Stimulated activated effector memory CD8-positive, alpha-beta T cell treated with anti-CD3 and anti-CD28 coated beads, Interleukin-12 subunit alpha, Interleukin-12 subunit beta, amount 100 ng/mL, for 72 hours (primary cell): Measurements from ENCODE around the gene ASTN2.

Source experiments
- ATAC-seq: fragments of 150-1000 bp; cut with Tn5 transposase; 2 replicates; pipeline ENCODE4 v1.10.0; 2021
- DNase-seq, 2 donors: peaks; one replicate each; pipeline ENCODE4 v3.0.0; 2021 to 2022; ENCODE audit warnings: low spot score in 2 of 2
- H3K27ac Mint-ChIP-seq: one replicate; pipeline ENCODE4 v1.8.0; 2022; ENCODE audit warnings: mild to moderate bottlenecking, mixed read lengths
- H3K36me3 Mint-ChIP-seq: one replicate; pipeline ENCODE4 v1.8.0; 2022; ENCODE audit warnings: mild to moderate bottlenecking, mixed read lengths
- H3K4me1 Mint-ChIP-seq: one replicate; pipeline ENCODE4 v1.8.0; 2022; ENCODE audit warnings: mixed read lengths
- H3K4me3 Mint-ChIP-seq: one replicate; pipeline ENCODE4 v1.8.0; 2022; ENCODE audit warnings: mild to moderate bottlenecking, mixed read lengths
- H3K9me3 Mint-ChIP-seq: one replicate; pipeline ENCODE4 v1.8.0; 2022; ENCODE audit warnings: mixed read lengths

ASTN2 gene

DNA sequence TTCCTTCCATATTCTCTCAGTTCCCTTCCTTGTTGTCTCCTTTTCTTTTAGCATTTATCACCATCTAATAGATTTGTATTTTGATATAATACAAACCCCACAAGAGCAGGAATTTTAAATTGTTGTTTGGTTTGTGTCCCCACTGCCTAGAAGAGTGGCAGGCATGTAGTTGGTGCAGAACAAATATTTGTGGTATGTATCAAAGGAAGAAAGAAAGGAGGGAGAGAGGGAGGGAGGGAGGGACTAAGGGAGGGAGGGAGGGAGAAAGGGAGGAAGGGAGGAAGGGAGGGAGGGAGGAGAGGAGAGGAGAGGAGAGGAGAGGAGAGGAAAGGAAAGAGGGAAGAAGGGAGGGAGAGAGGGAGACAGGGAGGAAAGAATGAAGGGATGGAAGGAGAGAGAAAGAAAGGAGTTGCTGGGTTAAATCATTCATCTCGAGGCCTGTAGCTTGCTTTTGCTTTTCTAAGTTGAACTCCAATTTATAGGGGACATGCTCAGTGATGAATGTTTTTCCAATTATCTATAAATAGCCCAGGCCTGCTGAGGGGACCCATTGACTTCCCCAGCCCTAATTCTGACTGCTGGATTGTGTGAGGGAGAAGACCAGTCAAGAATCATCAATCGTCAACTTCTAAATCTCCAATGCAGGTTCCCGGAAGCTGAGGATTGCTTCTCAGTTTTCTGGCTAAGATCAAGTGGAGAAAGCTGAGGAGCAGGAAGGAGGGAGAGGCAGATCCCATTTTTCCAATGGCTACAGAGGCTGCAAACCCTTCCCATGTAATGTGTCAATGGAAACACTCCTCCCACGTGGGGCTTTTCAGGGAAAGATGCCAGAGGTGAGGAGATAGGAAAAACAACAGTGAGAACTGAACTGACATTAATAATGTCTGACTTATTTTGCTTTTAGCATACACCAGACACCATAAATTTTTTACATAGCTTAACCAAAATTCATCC is 320.7 kb downstream of the ASTN2 start:
- no peak for DNase-seq
- no peak for ATAC-seq
- H3K36me3 Mint-ChIP-seq: no peaks in the 10 kb centered on the region
- H3K9me3 Mint-ChIP-seq: peaks cover 3% of the 10 kb centered on the region
- H3K4me3 Mint-ChIP-seq: no peak overlapping the region
- H3K4me1 Mint-ChIP-seq: no peaks in the 10 kb centered on the region
- H3K27ac Mint-ChIP-seq: no peak overlapping the region

DNA sequence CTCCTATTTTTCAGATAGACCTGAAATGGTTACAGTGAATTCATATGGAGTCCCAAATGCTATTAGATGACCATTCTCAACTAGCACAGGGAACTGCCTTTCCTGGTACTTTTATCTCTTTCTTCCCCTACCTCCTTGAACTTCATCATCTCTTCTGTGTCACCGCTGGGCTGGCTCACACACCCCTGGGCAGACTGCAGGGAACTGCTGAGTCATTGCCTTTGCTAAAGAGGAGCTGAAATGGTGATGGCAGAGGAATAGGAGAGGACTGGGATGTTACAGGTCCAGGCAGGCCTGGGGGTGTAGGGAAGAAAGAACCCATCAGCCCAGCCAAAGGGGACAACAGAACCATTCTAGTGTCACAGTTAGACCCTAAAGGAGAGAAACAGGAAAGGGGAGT is 322.3 kb downstream of the ASTN2 start:
- ATAC-seq: no peak
- no peak for DNase-seq
- Mint-ChIP-seq H3K4me1 (no peaks in the 10 kb centered on the region), H3K9me3 (peaks cover 2% of the 10 kb centered on the region), H3K36me3 (no peaks in the 10 kb centered on the region), H3K4me3 (no peak overlapping the region), H3K27ac (no peak overlapping the region)

DNA sequence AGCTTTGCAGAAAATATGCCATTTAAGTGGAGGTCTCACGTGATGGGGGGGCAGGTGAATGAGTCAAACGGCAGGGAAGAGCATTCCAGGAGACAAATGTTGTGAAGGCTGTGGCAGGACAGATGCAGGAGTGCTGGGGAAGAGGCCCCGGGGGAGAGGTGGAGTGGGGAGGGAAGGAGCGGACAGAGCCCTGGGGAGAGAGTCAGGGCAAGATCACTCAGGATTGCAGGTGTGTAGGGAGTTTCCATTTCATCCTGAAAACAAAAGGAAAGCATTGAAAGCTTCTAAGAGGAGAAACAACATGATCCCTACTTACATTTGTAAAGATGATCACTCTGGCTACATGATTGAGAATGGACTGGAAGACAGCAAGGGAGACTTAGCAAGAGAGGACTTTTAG is 323.3 kb downstream of the ASTN2 start:
- DNase-seq (no peak), ATAC-seq (no peak)
- H3K27ac Mint-ChIP-seq: no peak overlapping the region
- H3K36me3 Mint-ChIP-seq: no peaks in the 10 kb centered on the region
- H3K9me3 Mint-ChIP-seq: peaks cover 5% of the 10 kb centered on the region
- no peaks in the 10 kb centered on the region for H3K4me1 Mint-ChIP-seq
- H3K4me3 Mint-ChIP-seq: no peak overlapping the region

- ATAC-seq (no peak), DNase-seq (no peak)
- no peaks in the 10 kb centered on the region for H3K36me3 Mint-ChIP-seq
- H3K4me1 Mint-ChIP-seq: no peaks in the 10 kb centered on the region
- H3K4me3 Mint-ChIP-seq: no peak overlapping the region
- H3K9me3 Mint-ChIP-seq: peaks cover 7% of the 10 kb centered on the region
- no peak overlapping the region for H3K27ac Mint-ChIP-seq
Measured at GRCh38 chr9:117088786-117089185, 326.1 kb downstream of the ASTN2 start.

GRCh38 chr9:117088140-117088539 is 326.7 kb downstream of the ASTN2 start:
- Mint-ChIP-seq H3K27ac (no peak overlapping the region), H3K9me3 (peaks cover 7% of the 10 kb centered on the region), H3K4me3 (no peak overlapping the region), H3K36me3 (no peaks in the 10 kb centered on the region), H3K4me1 (no peaks in the 10 kb centered on the region)
- DNase-seq: no peak
- no peak for ATAC-seq

- ATAC-seq (no peak), DNase-seq (no peak)
- no peak overlapping the region for H3K27ac Mint-ChIP-seq
- H3K36me3 Mint-ChIP-seq: no peaks in the 10 kb centered on the region
- H3K9me3 Mint-ChIP-seq: peaks cover 10% of the 10 kb centered on the region
- H3K4me3 Mint-ChIP-seq: no peak overlapping the region
- H3K4me1 Mint-ChIP-seq: no peaks in the 10 kb centered on the region
Measured at GRCh38 chr9:117084221-117084620, 330.6 kb downstream of the ASTN2 start.

DNA sequence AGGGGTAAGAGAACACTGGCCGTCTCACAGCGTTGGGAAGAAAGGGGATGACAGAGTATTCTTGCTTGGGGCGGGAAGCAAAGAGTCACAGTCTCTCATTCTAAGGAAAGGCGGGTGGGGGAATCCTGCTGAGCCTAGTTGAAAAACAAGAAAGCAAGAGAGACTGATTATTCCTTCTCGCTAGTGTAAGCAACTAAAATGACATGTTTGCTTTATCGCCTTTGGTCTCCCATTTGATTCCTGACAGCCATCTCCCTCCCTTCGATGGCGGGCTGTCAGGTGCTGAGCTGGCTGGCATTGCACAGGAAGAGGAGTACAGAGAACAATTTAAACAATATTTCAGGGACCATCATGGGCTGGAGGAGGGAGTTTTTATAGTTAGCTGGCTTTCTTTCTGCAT is 331.3 kb downstream of the ASTN2 start:
- Mint-ChIP-seq H3K36me3 (no peaks in the 10 kb centered on the region), H3K4me1 (no peaks in the 10 kb centered on the region), H3K27ac (no peak overlapping the region), H3K4me3 (no peak overlapping the region), H3K9me3 (peaks cover 10% of the 10 kb centered on the region)
- no peak for DNase-seq
- ATAC-seq: no peak

DNA sequence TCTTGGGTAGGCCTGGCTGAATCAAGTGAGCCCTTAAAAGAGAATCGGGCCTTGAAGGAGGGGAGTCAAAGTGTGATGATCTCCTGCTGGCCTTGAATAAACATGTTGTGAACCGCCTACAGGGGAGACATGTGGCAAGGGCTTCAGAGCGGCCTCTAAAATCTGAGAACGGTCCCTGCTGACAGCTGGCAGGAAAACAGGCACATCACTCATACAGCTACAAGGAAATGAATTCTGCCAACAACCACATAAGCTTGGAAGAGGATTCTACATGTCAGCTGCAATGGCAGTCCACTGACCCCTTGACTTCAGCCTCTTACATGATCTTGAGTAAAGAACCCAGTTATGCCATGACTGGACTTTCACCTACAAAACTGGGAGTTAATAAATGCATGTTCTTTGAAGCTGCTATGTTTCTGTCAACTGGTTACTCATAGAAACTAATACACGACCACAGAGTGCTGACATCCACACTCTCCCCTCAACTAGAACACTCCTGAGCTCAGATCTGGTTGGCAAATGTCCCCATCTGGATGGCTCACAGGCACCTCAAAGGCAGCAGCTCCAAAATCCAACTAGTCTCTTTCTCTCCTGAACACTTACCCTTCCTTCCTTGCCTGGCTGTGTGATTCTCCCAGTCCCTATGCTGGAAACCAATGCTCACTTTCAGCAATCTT is 333.1 kb downstream of the ASTN2 start:
- Mint-ChIP-seq H3K9me3 (peaks cover 10% of the 10 kb centered on the region), H3K4me3 (no peak overlapping the region), H3K36me3 (no peaks in the 10 kb centered on the region), H3K4me1 (no peaks in the 10 kb centered on the region), H3K27ac (no peak overlapping the region)
- no peak for ATAC-seq
- no peak for DNase-seq

GRCh38 chr9:117080765-117081390 is 334.0 kb downstream of the ASTN2 start:
- Mint-ChIP-seq H3K4me1 (no peaks in the 10 kb centered on the region), H3K9me3 (peaks cover 10% of the 10 kb centered on the region), H3K27ac (no peak overlapping the region), H3K4me3 (no peak overlapping the region), H3K36me3 (no peaks in the 10 kb centered on the region)
- no peak for DNase-seq
- ATAC-seq: no peak

- DNase-seq: no peak
Measured at GRCh38 chr9:117076571-117077290, 338.1 kb downstream of the ASTN2 start.

DNA sequence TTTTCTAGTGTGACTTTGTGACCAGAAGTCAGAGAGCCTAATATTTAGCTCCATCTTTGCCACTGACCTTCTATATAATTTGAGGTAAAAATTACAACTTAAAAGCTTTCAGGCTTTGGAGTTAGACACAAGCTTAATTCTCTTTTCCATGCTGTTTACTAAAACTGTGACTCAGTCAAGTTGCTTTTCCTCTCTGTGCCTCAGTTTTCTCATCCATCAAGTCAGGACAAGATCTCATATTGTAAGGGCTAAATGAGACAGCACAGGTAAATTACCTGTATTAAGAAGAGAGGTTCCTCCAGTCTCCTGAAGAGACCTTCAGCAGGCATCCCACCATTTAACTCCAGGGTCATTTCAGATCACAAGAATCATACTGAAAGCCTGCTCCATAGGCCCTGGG is 339.2 kb downstream of the ASTN2 start:
- H3K4me3 Mint-ChIP-seq: no peak overlapping the region
- H3K27ac Mint-ChIP-seq: no peak overlapping the region
- H3K9me3 Mint-ChIP-seq: peaks cover 20% of the 10 kb centered on the region
- DNase-seq (no peak), ATAC-seq (no peak)
- H3K36me3 Mint-ChIP-seq: no peaks in the 10 kb centered on the region
- no peaks in the 10 kb centered on the region for H3K4me1 Mint-ChIP-seq

More at GRCh38 chr9:117076571-117077290, 338.1 kb downstream of the ASTN2 start:
- H3K36me3 Mint-ChIP-seq: no peaks in the 10 kb centered on the region
- no peak overlapping the region for H3K27ac Mint-ChIP-seq
- H3K4me3 Mint-ChIP-seq: no peak overlapping the region
- ATAC-seq: no peak
- peaks cover 20% of the 10 kb centered on the region for H3K9me3 Mint-ChIP-seq
- no peaks in the 10 kb centered on the region for H3K4me1 Mint-ChIP-seq

- Mint-ChIP-seq H3K4me1 (no peaks in the 10 kb centered on the region), H3K27ac (no peak overlapping the region), H3K36me3 (no peaks in the 10 kb centered on the region), H3K9me3 (peaks cover 20% of the 10 kb centered on the region), H3K4me3 (no peak overlapping the region)
- ATAC-seq (no peak), DNase-seq (no peak)
Measured at GRCh38 chr9:117074784-117075520, 339.9 kb downstream of the ASTN2 start.

- Mint-ChIP-seq H3K4me3 (no peak overlapping the region), H3K9me3 (peaks cover 20% of the 10 kb centered on the region), H3K36me3 (no peaks in the 10 kb centered on the region), H3K27ac (no peak overlapping the region), H3K4me1 (no peaks in the 10 kb centered on the region)
- DNase-seq (no peak), ATAC-seq (no peak)
Measured at GRCh38 chr9:117074342-117074662, 340.6 kb downstream of the ASTN2 start.

- no peaks in the 10 kb centered on the region for H3K4me1 Mint-ChIP-seq
- peaks cover 20% of the 10 kb centered on the region for H3K9me3 Mint-ChIP-seq
- DNase-seq (no peak), ATAC-seq (no peak)
- no peak overlapping the region for H3K27ac Mint-ChIP-seq
- H3K36me3 Mint-ChIP-seq: no peaks in the 10 kb centered on the region
- no peak overlapping the region for H3K4me3 Mint-ChIP-seq
Measured at GRCh38 chr9:117073539-117074341, 341.1 kb downstream of the ASTN2 start.
